ENCODE data around the gene ZNF665. TPM values are rescaled to one million over a fixed set of nuclear protein-coding genes. Genes with fewer than 3 reads are reported as not detected.

ZNF665 gene
- total and polyA plus RNA-seq, 8 donors = 0.72 to 9.5 (median 2.0) TPM

GRCh38 chr19:53123400-53123799, 69.8 kb downstream of the ZNF665 start:
- H3K27ac ChIP-seq = no peak overlapping the region
- no peaks in the 10 kb centered on the region for H3K27me3 ChIP-seq
- H3K36me3 ChIP-seq = peaks cover 0 to 43% (median 18%) of the 10 kb centered on the region in 4 donors
- no peak overlapping the region for H3K4me3 ChIP-seq
- peaks cover 0 to 43% (median 14%) of the 10 kb centered on the region in 4 donors for H3K9me3 ChIP-seq
- intact Hi-C loops (cut with DNase I; ENCODE audit: low total_unique reads) = no loop called here
- H3K4me1 ChIP-seq = no peaks in the 10 kb centered on the region
- 84 to 93% (median 86%) methylated on average over 7 of the region's 7 CpGs for WGBS, 5 donors
- no peak for DNase-seq
- TF ChIP-seq CTCF (IDR thresholded peaks at IDR 0.05) (no peak), POLR2A (IDR thresholded peaks at IDR 0.05) (no peak), POLR2AphosphoS5 (IDR thresholded peaks at IDR 0.05) (no peak), EP300 (IDR thresholded peaks at IDR 0.05) (no peak)

Other genes with a start within 250 kb of the ZNF665 start
- gene ZNF816, start 230.5 kb downstream of the ZNF665 start, total RNA-seq = 10 to 100 TPM in 4 of 5 donors, 1 to 10 TPM in 1; 2.9 to 41.4 (median 16.9) TPM
- gene ZNF816, start 230.5 kb downstream of the ZNF665 start, polyA plus RNA-seq = 1 to 10 TPM; 3.2 to 4.0 (median 3.8) TPM
- gene ERVV-1, start 179.4 kb downstream of the ZNF665 start, total RNA-seq = not detected
- gene ERVV-1, start 179.4 kb downstream of the ZNF665 start, polyA plus RNA-seq = not detected
- gene ERVV-2, start 148.6 kb downstream of the ZNF665 start, total RNA-seq = not detected
- not detected for gene ERVV-2, start 148.6 kb downstream of the ZNF665 start, polyA plus RNA-seq
- 10 to 100 TPM; 28.1 to 96.0 (median 56.7) TPM for gene ZNF160, start 89.9 kb downstream of the ZNF665 start, total RNA-seq
- gene ZNF160, start 89.9 kb downstream of the ZNF665 start, polyA plus RNA-seq = 10 to 100 TPM in 1 of 3 donors, 1 to 10 TPM in 2; 7.3 to 13.5 (median 9.2) TPM
- gene ZNF415, start 60.4 kb downstream of the ZNF665 start, total RNA-seq = 100 to 1,000 TPM in 1 of 5 donors, 10 to 100 TPM in 2, 1 to 10 TPM in 1, under 1 TPM in 1; 0.29 to 281 (median 15.2) TPM
- gene ZNF415, start 60.4 kb downstream of the ZNF665 start, polyA plus RNA-seq = 10 to 100 TPM in 1 of 3 donors, 1 to 10 TPM in 2; 5.5 to 11.2 (median 6.5) TPM
- gene ZNF347, start 34.3 kb downstream of the ZNF665 start, total RNA-seq = 10 to 100 TPM in 3 of 5 donors, 1 to 10 TPM in 2; 3.9 to 19.3 (median 12.5) TPM
- gene ZNF347, start 34.3 kb downstream of the ZNF665 start, polyA plus RNA-seq = 1 to 10 TPM; 1.3 to 2.3 (median 1.4) TPM
- 10 to 100 TPM in 1 of 5 donors, 1 to 10 TPM in 2, not detected in 2; 6.5 to 35.6 (median 9.8) TPM for gene ZNF677, start 61.5 kb upstream of the ZNF665 start, total RNA-seq
- 10 to 100 TPM in 1 of 3 donors, 1 to 10 TPM in 2; 6.2 to 11.2 (median 7.5) TPM for gene ZNF677, start 61.5 kb upstream of the ZNF665 start, polyA plus RNA-seq
- not detected for gene VN1R2, start 64.9 kb upstream of the ZNF665 start, total RNA-seq
- gene VN1R2, start 64.9 kb upstream of the ZNF665 start, polyA plus RNA-seq = not detected
- gene VN1R4, start 74.4 kb upstream of the ZNF665 start, total RNA-seq = not detected
- not detected for gene VN1R4, start 74.4 kb upstream of the ZNF665 start, polyA plus RNA-seq
- 10 to 100 TPM in 3 of 5 donors, 1 to 10 TPM in 2; 1.2 to 28.6 (median 10.8) TPM for gene ZNF845, start 140.4 kb upstream of the ZNF665 start, total RNA-seq
- gene ZNF845, start 140.4 kb upstream of the ZNF665 start, polyA plus RNA-seq = 1 to 10 TPM; 1.6 to 2.6 (median 2.4) TPM
- gene ZNF525, start 172.3 kb upstream of the ZNF665 start, total RNA-seq = 10 to 100 TPM in 3 of 5 donors, 1 to 10 TPM in 2; 3.6 to 33.3 (median 10.4) TPM
- gene ZNF525, start 172.3 kb upstream of the ZNF665 start, polyA plus RNA-seq = 1 to 10 TPM; 2.9 to 5.8 (median 4.7) TPM
- 10 to 100 TPM; 10.1 to 35.7 (median 18.9) TPM for gene ZNF765, start 201.8 kb upstream of the ZNF665 start, total RNA-seq
- gene ZNF765, start 201.8 kb upstream of the ZNF665 start, polyA plus RNA-seq = 1 to 10 TPM; 2.1 to 2.8 (median 2.7) TPM
- gene ZNF761, start 238.6 kb upstream of the ZNF665 start, total RNA-seq = 10 to 100 TPM in 1 of 5 donors, 1 to 10 TPM in 3, under 1 TPM in 1; 0.58 to 16.3 (median 5.4) TPM
- 10 to 100 TPM in 1 of 3 donors, 1 to 10 TPM in 2; 6.5 to 10.5 (median 7.6) TPM for gene ZNF761, start 238.6 kb upstream of the ZNF665 start, polyA plus RNA-seq